HFFc6 (cell line): ENCODE measurements around the gene SULT6B1. TPM values are rescaled to one million over a fixed set of nuclear protein-coding genes. Genes with fewer than 3 reads are reported as not detected.
A peak's percentile ranks its signal among the peaks of the same experiment; 100 is the strongest.
"Not testable (repeated sequence)": the region's sequence is repeated elsewhere in the genome, so short reads cannot be mapped to it uniquely, and the experiment has no call there.

Experiments
- DNase-seq: peaks from one replicate; pipeline ENCODE4 v3.0.0-alpha.2; 2018
- H3K27ac Mint-ChIP-seq: 2 replicates; pipeline ENCODE4 v1.8.0; 2020; ENCODE audit warnings: mild to moderate bottlenecking, mixed read lengths
- H3K27me3 Mint-ChIP-seq: 2 replicates; pipeline ENCODE4 v1.8.0; 2021; ENCODE audit warnings: mild to moderate bottlenecking, moderate library complexity, mixed read lengths; ENCODE audit not compliant: insufficient read depth
- H3K36me3 Mint-ChIP-seq: 2 replicates; pipeline ENCODE4 v1.8.0; 2021; ENCODE audit warnings: low read depth, mixed read lengths
- H3K4me1 Mint-ChIP-seq: 2 replicates; pipeline ENCODE4 v1.8.0; 2020; ENCODE audit warnings: low read depth, mixed read lengths
- H3K4me3 Mint-ChIP-seq: 2 replicates; pipeline ENCODE4 v1.8.0; 2020; ENCODE audit warnings: mild to moderate bottlenecking, moderate library complexity, mixed read lengths
- H3K9me3 Mint-ChIP-seq: 2 replicates; pipeline ENCODE4 v1.8.0; 2020; ENCODE audit warnings: mild to moderate bottlenecking, mixed read lengths
- CTCF ChIP-seq: fragments of 200-600 bp; sonication (generic); IDR thresholded peaks from 2 replicates; pipeline ENCODE4 v1.5.0; 2021; ENCODE audit warnings: antibody characterized with exemption, mild to moderate bottlenecking
- total RNA-seq, 6 experiments: library from RNA; stranded (reverse); fragmentation: NEBNext Ultra II Directional; extraction: Animal tissue kit (Norgen Biotek cat#: 25700); gene quantifications; 2 replicates in 1 of 6; 3 replicates in 5 of 6; pipeline ENCODE4 v1.2.3, GENCODE V29; 2021

The SULT6B1 gene
- total RNA-seq, 6 experiments from 2014 or later: not detected

DNA sequence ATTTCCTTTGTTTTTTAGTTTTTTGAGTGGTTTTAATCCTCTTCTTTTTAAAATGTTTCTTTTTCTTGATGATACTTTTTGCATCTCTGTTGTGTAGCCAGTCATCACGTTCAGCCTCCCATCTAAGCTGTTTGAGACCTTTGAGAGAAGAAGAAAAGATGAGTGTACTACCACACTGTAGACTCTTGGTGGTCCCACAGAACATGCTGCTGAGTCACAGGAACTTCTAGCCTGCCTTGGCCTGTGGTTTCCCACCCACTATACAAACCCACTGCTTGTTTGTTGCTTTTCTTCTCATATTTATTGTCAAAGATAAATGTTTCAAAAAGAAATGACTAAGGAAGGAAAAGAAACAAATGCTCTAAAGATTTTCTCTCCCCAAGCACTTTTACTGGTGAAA is 13.3 kb upstream of the SULT6B1 start:
- Mint-ChIP-seq H3K9me3 (no peaks in the 10 kb centered on the region), H3K27me3 (peaks cover 2% of the 10 kb centered on the region; the same call in 1 of the 2 replicates), H3K4me1 (peaks cover 22% of the 10 kb centered on the region), H3K36me3 (peaks cover 51% of the 10 kb centered on the region), H3K4me3 (no peak overlapping the region), H3K27ac (peak overlapping the region; percentile 37; the same call in 1 of the 2 replicates)
- DNase-seq: no peak
- no peak for TF ChIP-seq CTCF

DNA sequence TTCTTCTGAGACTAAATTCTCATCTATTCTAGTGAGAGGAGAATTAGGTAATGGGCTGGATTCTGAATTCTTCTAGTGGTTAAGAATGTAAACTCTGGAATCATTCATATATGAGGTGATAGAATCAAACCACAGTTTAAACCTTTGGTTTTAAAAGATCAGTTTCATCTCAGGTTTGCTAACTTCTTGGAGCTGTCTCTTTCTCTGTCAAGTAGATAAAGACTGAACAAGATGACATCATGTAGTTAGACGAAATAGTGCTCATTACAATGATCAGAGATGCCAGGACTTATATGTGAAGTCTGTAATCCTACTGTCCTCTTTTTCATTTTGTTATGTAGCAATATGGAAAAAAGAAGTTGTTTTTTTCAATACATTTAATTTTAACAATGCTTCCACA is 12.7 kb upstream of the SULT6B1 start:
- TF ChIP-seq CTCF: no peak
- peaks cover 4% of the 10 kb centered on the region for H3K27me3 Mint-ChIP-seq
- H3K36me3 Mint-ChIP-seq: peaks cover 45% of the 10 kb centered on the region
- peaks cover 22% of the 10 kb centered on the region for H3K4me1 Mint-ChIP-seq
- H3K4me3 Mint-ChIP-seq: no peak overlapping the region
- DNase-seq: no peak
- peak overlapping the region; percentile 9; the same call in 1 of the 2 replicates for H3K27ac Mint-ChIP-seq
- no peaks in the 10 kb centered on the region for H3K9me3 Mint-ChIP-seq

- H3K27ac Mint-ChIP-seq: no peak overlapping the region; the same call in 1 of the 2 replicates
- no peak overlapping the region for H3K4me3 Mint-ChIP-seq
- TF ChIP-seq CTCF: no peak
- peaks cover 6% of the 10 kb centered on the region for H3K27me3 Mint-ChIP-seq
- no peaks in the 10 kb centered on the region for H3K9me3 Mint-ChIP-seq
- no peak for DNase-seq
- H3K4me1 Mint-ChIP-seq: peaks cover 22% of the 10 kb centered on the region
- peaks cover 20% of the 10 kb centered on the region for H3K36me3 Mint-ChIP-seq
Observed at GRCh38 chr2:37198681-37199065, 10.2 kb upstream of the SULT6B1 start.

- H3K27me3 Mint-ChIP-seq: peaks cover 7% of the 10 kb centered on the region
- peaks cover 4% of the 10 kb centered on the region; the same call in 1 of the 2 replicates for H3K36me3 Mint-ChIP-seq
- H3K4me3 Mint-ChIP-seq: peak within 1 kb of the TSS; percentile 100
- peaks cover 16% of the 10 kb centered on the region for H3K4me1 Mint-ChIP-seq
- H3K9me3 Mint-ChIP-seq: no peaks in the 10 kb centered on the region
- no peak for TF ChIP-seq CTCF
- H3K27ac Mint-ChIP-seq: peak within 1 kb of the TSS; percentile 99
- DNase-seq: peak; percentile 54
Observed at GRCh38 chr2:37196320-37197195, 8.1 kb upstream of the SULT6B1 start, which contains the start of gene CEBPZOS. TSS of gene CEBPZOS (plus strand) at chr2:37196496. CDS start at chr2:37199705, 3,209 bp downstream.

- H3K36me3 Mint-ChIP-seq, H3K4me1 Mint-ChIP-seq, DNase-seq, H3K27me3 Mint-ChIP-seq, H3K9me3 Mint-ChIP-seq: not testable (repeated sequence)
- Mint-ChIP-seq H3K4me3 (peak overlapping the region; percentile 100), H3K27ac (peak overlapping the region; percentile 99)
Observed at GRCh38 chr2:37195862-37196319, 7.4 kb upstream of the SULT6B1 start.

DNA sequence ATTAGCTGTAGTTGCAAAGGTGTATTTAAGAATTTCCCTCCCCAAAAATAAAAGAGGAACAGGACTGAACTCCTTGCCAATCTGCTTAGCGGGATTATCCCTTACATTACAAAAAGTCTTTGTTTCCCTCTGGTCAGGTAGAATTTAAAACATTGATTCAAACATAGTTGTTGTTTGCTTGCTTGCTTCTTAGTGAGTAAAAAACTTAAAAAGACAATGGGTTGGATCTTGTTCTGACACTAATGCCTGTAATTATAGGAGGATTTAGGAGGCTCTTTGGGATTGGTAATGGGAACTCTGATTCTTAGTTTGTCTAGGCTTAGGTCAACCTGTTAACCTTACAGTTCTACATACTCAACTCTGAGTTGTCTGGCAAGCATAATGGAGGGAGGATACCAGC is 4.1 kb upstream of the SULT6B1 start:
- TF ChIP-seq CTCF: no peak
- Mint-ChIP-seq H3K4me1 (peaks cover 24% of the 10 kb centered on the region), H3K27me3 (peaks cover 10% of the 10 kb centered on the region), H3K36me3 (no peaks in the 10 kb centered on the region), H3K4me3 (no peak overlapping the region), H3K9me3 (no peaks in the 10 kb centered on the region), H3K27ac (no peak overlapping the region)
- no peak for DNase-seq
